Measurements from ENCODE around the gene NEB.
"Not testable (repeated sequence)": the region's sequence is repeated elsewhere in the genome, so short reads cannot be mapped to it uniquely, and the experiment has no call there.

NEB gene

DNA sequence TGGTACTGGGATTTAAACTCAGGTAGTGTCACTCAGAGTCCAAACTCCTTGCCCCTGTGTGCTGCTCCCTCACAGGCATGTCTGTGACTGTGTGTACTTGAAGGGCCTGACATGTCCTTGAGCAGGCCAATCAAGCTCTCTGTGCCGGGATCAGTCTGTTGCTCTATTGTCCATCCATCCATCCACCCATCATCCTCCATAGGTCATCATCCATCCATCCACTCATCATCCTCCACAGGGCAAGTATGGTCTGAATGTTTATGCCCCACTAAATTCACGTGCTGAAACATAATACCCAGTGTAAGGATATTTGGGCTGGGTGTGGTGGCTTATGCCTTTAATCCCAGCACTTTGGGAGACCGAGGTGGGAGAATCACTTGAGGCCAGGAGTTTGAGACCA lies 24.5 kb upstream of the NEB start:
- DNase-seq (ENCODE audit: low read depth in 2 of 2): no peak

DNA sequence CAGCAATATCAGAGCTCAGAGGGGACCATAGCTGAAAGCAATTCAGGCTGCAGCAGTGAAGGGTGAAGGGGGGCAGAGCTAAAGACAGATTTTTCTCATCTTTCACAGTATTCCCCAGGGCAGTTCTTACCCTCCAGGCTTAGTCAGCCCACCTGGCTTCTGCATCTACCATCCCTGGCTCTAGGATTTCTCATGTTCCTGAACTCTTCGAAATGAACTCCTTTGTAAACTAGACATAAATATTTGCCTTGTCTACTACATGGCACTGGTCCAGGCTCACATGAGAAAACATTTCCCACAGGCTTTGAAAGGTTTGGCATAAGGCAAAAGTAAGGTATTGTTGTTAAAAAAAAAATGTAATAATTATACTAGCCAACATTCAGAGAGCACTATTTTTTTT lies 23.6 kb upstream of the NEB start:
- DNase-seq (ENCODE audit: low read depth in 2 of 2): no peak

DNA sequence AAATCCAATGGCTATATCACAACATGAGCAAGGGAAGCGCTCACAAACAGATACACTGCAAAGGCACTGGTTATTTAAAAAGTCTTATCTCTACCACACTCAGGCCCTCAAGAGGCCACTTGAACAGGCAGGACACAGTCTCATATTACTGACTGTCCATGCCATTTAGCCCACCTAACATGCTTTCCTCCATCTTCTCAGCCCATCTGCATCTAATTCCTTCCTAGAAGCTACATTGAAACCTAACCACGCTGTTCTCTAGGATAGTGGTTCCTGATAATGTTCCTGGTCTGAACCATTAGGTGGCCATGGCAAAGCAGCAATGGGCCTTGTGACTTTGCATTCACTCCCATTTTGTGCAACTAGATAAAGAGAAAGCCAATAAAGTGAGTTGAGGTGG lies 22.5 kb upstream of the NEB start:
- no peak for DNase-seq (ENCODE audit: low read depth in 2 of 2)

DNA sequence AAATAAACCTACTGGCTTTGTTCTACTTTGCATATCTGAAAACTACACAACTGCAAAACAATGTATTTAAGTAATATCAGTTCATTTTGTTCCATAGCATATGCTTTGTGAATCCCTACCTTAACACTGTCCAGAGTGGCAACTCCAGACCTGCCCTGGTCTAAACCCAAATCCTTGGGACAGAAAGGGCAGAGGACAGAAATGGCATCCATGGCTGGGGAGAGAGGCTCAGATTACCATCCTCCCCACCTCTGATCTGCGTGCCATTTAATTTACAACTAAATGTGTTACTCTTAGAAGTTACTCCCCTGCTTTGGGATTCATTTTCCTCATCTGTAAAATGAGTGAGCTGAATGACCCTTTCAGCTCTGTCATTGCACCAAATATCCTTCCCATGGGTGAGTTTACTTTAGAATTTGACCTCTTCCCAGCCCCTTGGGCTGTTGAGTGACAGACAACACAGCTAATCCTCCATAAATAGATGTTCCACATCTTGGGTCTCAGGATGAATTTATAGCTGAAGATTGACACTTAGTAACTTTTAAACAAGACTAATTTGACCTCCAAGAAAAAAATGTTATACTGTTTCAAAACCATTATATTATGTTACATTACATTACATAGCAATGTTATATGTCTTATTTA lies 20.1 kb upstream of the NEB start:
- no peak for DNase-seq (ENCODE audit: low read depth in 2 of 2)

GRCh38 chr2:151753540-151753939 lies 19.3 kb upstream of the NEB start:
- no peak for DNase-seq (ENCODE audit: low read depth in 2 of 2)

DNA sequence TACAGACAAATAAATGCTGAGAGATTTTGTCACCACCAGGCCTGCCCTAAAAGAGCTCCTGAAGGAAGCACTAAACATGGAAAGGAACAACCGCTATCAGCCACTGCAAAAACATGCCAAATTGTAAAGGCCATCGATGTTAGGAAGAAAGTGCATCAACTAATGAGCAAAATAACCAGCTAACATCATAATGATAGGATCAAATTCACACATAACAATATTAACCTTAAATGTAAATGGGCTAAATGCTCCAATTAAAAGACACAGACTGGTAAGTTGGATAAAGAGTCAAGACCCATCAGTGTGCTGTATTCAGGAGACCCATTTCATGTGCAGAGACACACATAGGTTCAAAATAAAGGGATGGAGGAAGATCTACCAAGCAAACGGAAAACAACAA lies 11.0 kb upstream of the NEB start:
- not testable (repeated sequence) for DNase-seq (ENCODE audit: low read depth in 2 of 2)

DNA sequence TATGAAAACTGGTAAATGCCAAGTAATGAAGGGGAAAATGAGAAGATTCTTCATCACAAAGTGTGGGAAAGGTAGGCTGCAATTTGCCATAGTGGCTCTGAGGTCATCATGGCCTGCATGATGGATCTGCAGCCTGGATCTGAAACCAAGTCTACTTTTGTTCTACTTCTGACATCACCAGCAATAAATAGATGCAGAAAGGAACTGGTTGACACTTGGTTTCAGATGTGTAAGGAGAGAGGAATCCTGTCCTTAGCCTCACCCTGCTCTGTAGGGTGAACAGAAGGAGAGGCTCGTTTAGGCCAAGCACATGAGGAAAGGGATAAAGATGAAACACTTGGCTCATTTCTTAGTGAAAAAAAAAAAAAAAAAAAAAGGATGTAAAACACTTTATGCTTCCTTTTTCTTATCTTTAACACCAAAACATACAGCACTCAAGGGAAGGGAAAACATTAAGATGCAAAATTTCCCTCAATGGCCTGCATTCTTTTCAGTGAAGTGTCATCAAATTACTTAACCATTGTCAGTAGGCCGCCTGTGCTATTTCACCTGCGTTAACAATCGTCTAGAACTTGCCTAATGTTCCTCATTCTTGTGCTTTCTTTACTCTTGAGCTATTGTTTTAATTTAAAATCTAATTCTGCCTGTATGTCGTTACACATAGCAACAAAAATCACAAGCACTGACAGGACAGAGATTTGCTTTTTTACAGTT lies 3.9 kb downstream of the NEB start:
- DNase-seq (ENCODE audit: low read depth in 2 of 2): no peak

GRCh38 chr2:151729837-151730236 lies 4.4 kb downstream of the NEB start:
- no peak for DNase-seq (ENCODE audit: low read depth in 2 of 2)

DNA sequence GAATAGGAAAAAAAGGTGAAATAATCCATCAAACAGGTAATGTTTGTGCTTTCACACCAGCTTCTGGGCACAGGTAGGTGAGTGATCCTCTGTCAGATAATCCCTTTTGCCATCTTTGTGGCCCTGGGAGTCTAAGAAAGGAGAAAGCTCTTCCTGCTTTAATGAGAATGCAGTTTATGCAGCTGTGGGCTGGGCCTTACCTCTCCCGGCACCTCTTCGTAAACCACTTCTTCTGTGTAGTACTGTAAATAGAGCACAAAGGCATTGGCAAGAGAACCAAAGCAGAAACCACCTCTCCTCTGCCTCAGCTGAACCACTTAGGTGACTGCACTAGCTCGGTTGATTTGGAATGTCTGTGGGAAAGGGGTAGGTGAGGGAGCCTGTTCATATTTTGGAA lies 4.9 kb downstream of the NEB start:
- no peak for DNase-seq (ENCODE audit: low read depth in 2 of 2)

- no peak for DNase-seq (ENCODE audit: low read depth in 2 of 2)
Measured at GRCh38 chr2:151728804-151729414, 5.4 kb downstream of the NEB start.

- DNase-seq (ENCODE audit: low read depth in 2 of 2): no peak
Measured at GRCh38 chr2:151727593-151728552, 6.4 kb downstream of the NEB start.

- no peak for DNase-seq (ENCODE audit: low read depth in 2 of 2)
Measured at GRCh38 chr2:151721161-151721560, 13.1 kb downstream of the NEB start.

- no peak for DNase-seq (ENCODE audit: low read depth in 2 of 2)
Measured at GRCh38 chr2:151720521-151720920, 13.8 kb downstream of the NEB start.

- no peak for DNase-seq (ENCODE audit: low read depth in 2 of 2)
Measured at GRCh38 chr2:151718796-151719195, 15.5 kb downstream of the NEB start.

DNA sequence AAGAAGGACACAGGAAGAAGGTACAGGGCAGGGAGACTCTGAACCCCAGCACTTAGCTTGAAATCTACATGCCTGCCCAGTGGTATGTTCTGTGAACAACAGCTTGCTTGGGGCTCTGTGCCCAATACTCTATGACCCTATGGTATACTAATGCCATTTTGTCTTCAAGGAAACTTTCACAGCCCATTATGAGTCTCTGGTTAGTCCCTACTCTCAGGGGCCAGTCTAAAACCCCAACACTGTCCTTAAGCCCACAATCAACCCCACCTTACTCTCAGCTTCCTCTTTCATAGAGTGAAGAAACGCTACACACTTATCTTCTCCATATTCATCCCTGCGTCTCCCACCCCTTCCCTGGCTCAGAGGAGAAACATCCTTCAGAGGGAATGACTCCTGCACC lies 16.0 kb downstream of the NEB start:
- no peak for DNase-seq (ENCODE audit: low read depth in 2 of 2)

DNA sequence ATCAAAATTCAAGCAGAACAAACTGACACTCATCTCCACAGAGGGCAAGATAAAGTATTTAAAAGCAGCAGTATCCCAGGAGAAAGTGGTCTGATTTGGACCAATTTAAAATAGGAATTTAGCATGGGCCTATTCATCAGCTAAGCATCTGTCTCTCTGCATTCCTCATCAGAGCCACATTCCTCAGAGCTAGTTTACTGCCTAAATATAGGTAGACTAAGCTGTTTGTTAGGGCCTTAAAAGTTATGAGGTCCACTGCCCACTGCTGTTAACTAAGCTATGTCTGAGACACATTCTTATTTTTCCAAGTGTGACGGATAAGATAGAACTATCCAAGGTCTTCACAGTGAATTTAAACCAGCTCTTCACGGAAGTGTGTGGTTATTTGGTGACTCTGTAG lies 17.6 kb downstream of the NEB start:
- DNase-seq (ENCODE audit: low read depth in 2 of 2): no peak

DNA sequence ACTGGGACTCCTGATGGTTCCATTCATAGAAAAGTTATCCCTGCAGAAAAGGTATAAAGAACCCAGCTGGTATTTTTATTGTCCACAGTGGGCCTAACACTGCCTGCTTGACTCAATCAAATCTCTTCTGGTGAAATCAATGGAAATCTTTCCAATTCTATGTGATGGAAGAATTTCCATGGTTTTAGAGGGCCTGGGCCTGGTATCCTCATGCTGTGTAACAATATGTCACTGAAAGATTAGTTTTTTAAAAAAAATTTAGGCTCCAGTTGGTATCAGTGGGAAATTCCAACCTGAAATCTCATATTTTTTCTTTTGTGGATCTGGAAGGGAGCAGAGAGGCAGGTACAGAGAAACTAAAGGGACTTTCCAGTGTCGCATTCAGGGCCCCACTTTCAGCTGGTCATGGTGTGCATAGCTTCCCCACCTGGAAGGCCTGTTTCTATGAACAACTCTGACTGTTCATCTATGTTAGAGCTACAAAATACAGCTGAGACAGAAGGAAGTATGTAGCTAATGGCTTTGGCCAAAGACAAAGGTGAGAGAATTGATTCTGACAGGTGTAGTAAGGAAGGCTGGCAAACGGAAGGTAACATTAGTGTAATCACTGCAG lies 20.9 kb downstream of the NEB start:
- no peak for DNase-seq (ENCODE audit: low read depth in 2 of 2)

DNA sequence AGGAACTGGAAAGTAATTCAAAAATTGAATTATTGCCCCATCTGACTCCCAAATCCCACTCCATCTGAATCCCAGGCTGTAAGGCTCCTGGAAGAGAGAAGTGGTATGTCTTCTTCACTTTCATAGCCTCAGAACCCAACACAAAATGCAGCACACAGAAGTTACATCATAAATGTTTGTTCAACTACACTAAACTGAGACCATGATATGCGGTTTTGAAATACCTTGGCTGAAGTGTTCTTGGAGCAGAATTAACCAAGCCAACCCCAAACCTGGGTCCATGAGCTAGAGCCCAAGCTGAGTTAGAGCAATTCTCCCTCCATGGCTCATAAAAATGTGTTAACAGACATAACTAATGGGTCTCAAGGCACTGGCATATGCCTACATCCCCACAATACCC lies 23.3 kb downstream of the NEB start:
- no peak for DNase-seq (ENCODE audit: low read depth in 2 of 2)

DNA sequence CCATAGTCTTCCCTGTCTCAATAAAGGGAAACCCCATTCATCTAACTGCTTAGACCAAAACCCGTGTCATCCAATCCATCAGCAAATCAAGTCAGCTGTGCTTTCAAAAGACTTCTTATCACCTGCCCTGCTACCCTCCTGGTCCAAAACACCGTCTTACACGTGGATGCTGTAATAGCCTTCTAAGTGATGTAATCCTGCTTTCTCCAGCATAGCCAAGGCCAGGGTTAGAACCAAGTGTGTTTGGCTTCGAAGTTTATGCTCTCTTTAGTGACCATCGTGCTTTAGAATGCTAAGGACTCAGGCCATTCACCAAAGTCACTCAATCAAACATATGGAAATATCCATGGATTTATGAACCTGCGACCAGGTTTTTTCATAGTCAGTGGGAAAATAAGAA lies 25.5 kb downstream of the NEB start:
- DNase-seq (ENCODE audit: low read depth in 2 of 2): no peak

DNA sequence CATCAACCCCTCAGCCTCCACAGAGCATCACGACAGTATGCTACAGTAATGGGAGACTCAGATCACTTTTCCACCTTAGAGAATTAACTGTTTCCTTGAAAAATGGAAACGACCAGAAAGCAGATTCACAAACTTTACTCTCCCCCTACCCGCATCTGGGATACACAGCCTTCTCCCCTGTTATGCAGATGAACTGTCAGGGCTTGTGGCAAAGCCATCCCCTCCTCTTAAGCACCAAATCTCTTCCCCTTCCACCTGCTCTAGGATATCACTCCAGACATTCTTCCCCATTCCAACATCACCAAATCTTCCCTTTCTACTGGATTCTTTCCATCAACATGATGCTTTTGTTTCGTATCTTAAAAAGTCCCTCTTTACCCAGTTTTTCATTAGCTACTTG lies 26.4 kb downstream of the NEB start:
- no peak for DNase-seq (ENCODE audit: low read depth in 2 of 2)

DNA sequence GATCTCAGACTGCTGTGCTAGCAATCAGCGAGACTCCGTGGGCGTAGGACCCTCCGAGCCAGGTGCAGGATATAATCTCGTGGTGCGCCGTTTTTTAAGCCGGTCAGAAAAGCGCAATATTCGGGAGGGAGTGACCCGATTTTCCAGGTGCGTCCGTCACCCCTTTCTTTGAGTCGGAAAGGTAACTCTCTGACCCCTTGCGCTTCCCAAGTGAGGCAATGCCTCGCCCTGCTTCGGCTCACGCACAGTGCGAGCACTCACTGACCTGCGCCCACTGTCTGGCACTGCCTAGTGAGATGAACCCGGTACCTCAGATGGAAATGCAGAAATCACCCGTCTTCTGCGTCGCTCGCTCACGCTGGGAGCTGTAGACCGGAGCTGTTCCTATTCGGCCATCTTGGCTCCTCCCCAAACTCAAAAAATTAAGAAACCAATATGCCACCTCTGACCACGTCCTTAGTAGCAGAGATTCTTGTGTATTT lies 29.8 kb downstream of the NEB start:
- DNase-seq (ENCODE audit: low read depth in 2 of 2): not testable (repeated sequence)

DNA sequence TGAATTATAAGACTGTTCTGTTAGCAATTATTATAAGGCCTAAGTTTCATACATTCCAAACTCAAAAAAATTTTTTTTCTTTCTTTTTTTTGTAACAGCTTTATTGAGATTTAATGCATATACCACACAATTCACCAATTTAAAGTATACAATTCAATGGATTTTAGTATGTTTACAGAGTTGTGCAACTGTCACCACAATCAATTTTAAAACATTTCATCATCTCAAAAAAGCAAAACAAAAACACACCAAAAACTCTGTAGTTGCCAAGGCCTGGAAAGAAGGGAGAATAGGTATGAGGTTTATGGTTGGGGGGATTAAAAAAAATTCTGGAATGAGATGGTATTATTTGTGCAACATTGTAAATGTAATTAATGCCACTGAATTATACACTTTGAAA lies 36.1 kb downstream of the NEB start:
- DNase-seq (ENCODE audit: low read depth in 2 of 2): not testable (repeated sequence)

Measured in stimulated activated CD4-positive, alpha-beta T cell treated with anti-CD3 and anti-CD28 coated beads, Interleukin-1b, Interleukin-23, amount 100 ng/mL, for 4 hours (primary cell).